ENCODE results near the gene PCGF5.
"Not testable (repeated sequence)": the region's sequence is repeated elsewhere in the genome, so short reads cannot be mapped to it uniquely, and the experiment has no call there.

Gene PCGF5

GRCh38 chr10:91185239-91185875 is 35.1 kb upstream of the PCGF5 start:
- H3K4me3 ChIP-seq (ENCODE audit: low read length, poor library complexity, severe bottlenecking), result no peak overlapping the region
- no peaks in the 10 kb centered on the region for H3K36me3 ChIP-seq (ENCODE audit: insufficient read depth, low read length)
- H3F3A ChIP-seq (ENCODE audit: low read depth), result no peaks in the 10 kb centered on the region
- no peaks in the 10 kb centered on the region for H4K20me1 ChIP-seq (ENCODE audit: insufficient read depth, low read length, poor library complexity, severe bottlenecking)
- H3K9me2 ChIP-seq (replicated peaks; ENCODE audit: low read depth, low read length), result no peaks in the 10 kb centered on the region
- H3K4me1 ChIP-seq (ENCODE audit: insufficient read depth, low read length, poor library complexity, severe bottlenecking), result no peaks in the 10 kb centered on the region
- TF ChIP-seq EZH2phosphoT487 (IDR thresholded peaks at IDR 0.05; ENCODE audit: borderline replicate concordance), result no peak
- no peak for TF ChIP-seq CTCF (conservative IDR thresholded peaks at IDR 0.05; ENCODE audit: low read length)
- no peak overlapping the region for H3K4me2 ChIP-seq (ENCODE audit: low read depth, low read length, poor library complexity, severe bottlenecking)
- no peak overlapping the region for H2AFZ ChIP-seq (ENCODE audit: low read length)
- H3K9me3 ChIP-seq (ENCODE audit: insufficient read depth, low read depth, low read length), result no peaks in the 10 kb centered on the region
- H3K9ac ChIP-seq (ENCODE audit: low read depth, low read length, poor library complexity, severe bottlenecking), result no peak overlapping the region
- H3K27me3 ChIP-seq (ENCODE audit: insufficient read depth, low read length, poor library complexity, severe bottlenecking), result no peaks in the 10 kb centered on the region
- H3K79me2 ChIP-seq (ENCODE audit: insufficient read depth, low read length), result peaks cover 21% of the 10 kb centered on the region

DNA sequence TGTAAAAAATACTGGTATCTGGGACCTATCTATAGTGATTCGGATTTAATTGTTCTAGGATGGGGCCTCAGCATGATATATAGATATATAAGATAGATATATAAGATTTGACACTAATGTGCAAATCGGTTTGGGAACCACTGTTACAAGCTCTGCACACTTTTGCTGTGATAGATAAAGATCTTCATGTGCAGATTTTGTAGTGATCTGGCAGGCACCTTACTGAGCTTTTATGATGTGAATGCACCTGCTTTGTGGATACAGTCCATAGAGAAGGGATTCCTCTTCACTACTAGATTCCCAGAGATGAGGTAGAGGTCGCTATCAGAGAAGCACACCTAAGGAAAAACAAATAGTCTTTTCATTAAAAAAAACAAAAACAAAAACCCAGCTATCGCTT is 33.3 kb upstream of the PCGF5 start:
- H3K27me3 ChIP-seq (ENCODE audit: insufficient read depth, low read length, poor library complexity, severe bottlenecking), result no peaks in the 10 kb centered on the region
- no peaks in the 10 kb centered on the region for H4K20me1 ChIP-seq (ENCODE audit: insufficient read depth, low read length, poor library complexity, severe bottlenecking)
- H3F3A ChIP-seq (ENCODE audit: low read depth), result no peaks in the 10 kb centered on the region
- peaks cover 9% of the 10 kb centered on the region for H3K4me1 ChIP-seq (ENCODE audit: insufficient read depth, low read length, poor library complexity, severe bottlenecking)
- no peaks in the 10 kb centered on the region for H3K36me3 ChIP-seq (ENCODE audit: insufficient read depth, low read length)
- no peak overlapping the region for H3K9ac ChIP-seq (ENCODE audit: low read depth, low read length, poor library complexity, severe bottlenecking)
- H3K79me2 ChIP-seq (ENCODE audit: insufficient read depth, low read length), result peaks cover 13% of the 10 kb centered on the region; the same call in 1 of the 2 replicates
- TF ChIP-seq CTCF (conservative IDR thresholded peaks at IDR 0.05; ENCODE audit: low read length) (no peak), EZH2phosphoT487 (IDR thresholded peaks at IDR 0.05; ENCODE audit: borderline replicate concordance) (no peak)
- H3K4me3 ChIP-seq (ENCODE audit: low read length, poor library complexity, severe bottlenecking), result no peak overlapping the region
- H2AFZ ChIP-seq (ENCODE audit: low read length), result no peak overlapping the region
- no peaks in the 10 kb centered on the region for H3K9me3 ChIP-seq (ENCODE audit: insufficient read depth, low read depth, low read length)
- no peak overlapping the region for H3K4me2 ChIP-seq (ENCODE audit: low read depth, low read length, poor library complexity, severe bottlenecking)
- no peaks in the 10 kb centered on the region for H3K9me2 ChIP-seq (replicated peaks; ENCODE audit: low read depth, low read length)

DNA sequence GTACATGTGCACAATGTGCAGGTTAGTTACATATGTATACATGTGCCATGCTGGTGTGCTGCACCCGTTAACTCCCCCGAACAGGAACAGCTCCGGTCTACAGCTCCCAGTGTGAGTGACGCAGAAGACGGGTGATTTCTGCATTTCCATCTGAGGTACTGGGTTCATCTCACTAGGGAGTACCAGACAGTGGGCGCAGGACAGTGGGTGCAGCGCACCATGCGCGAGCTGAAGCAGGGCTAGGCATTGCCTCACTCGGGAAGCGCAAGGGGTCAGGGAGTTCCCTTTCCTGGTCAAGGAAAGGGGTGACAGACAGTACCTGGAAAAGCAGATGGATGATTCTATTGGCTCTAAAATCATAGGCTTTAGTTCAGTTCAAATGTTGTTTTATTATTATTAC is 32.5 kb upstream of the PCGF5 start:
- not testable (repeated sequence) for H3K4me2 ChIP-seq (ENCODE audit: low read depth, low read length, poor library complexity, severe bottlenecking); H4K20me1 ChIP-seq (ENCODE audit: insufficient read depth, low read length, poor library complexity, severe bottlenecking); H2AFZ ChIP-seq (ENCODE audit: low read length); H3K9me3 ChIP-seq (ENCODE audit: insufficient read depth, low read depth, low read length); H3F3A ChIP-seq (ENCODE audit: low read depth); H3K27me3 ChIP-seq (ENCODE audit: insufficient read depth, low read length, poor library complexity, severe bottlenecking); H3K9ac ChIP-seq (ENCODE audit: low read depth, low read length, poor library complexity, severe bottlenecking); H3K4me3 ChIP-seq (ENCODE audit: low read length, poor library complexity, severe bottlenecking); H3K9me2 ChIP-seq (replicated peaks; ENCODE audit: low read depth, low read length); H3K4me1 ChIP-seq (ENCODE audit: insufficient read depth, low read length, poor library complexity, severe bottlenecking); H3K36me3 ChIP-seq (ENCODE audit: insufficient read depth, low read length)
- H3K79me2 ChIP-seq (ENCODE audit: insufficient read depth, low read length), result peaks cover 13% of the 10 kb centered on the region; the same call in 1 of the 2 replicates

DNA sequence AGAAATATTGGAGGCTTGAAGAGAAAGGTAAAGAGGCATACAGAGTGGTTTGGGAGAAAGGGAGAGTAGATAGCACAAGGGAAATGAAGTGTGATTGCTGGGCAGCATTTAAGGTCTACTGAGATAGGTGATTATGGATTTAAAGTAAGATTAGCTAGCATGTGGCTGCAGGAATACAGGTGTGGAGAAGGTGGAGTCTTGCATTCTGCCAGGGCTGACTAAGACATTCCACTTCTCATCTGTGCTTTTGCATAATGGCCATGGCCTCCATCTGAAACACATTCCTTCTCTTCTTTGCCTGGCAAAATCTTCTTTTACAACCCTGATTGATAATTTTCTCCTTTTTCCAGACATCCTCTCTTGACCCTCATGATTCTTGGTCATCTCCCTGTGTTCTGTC is 31.6 kb upstream of the PCGF5 start:
- no peaks in the 10 kb centered on the region for H3F3A ChIP-seq (ENCODE audit: low read depth)
- no peak overlapping the region for H3K4me2 ChIP-seq (ENCODE audit: low read depth, low read length, poor library complexity, severe bottlenecking)
- H4K20me1 ChIP-seq (ENCODE audit: insufficient read depth, low read length, poor library complexity, severe bottlenecking), result no peaks in the 10 kb centered on the region
- H2AFZ ChIP-seq (ENCODE audit: low read length), result no peak overlapping the region
- TF ChIP-seq EZH2phosphoT487 (IDR thresholded peaks at IDR 0.05; ENCODE audit: borderline replicate concordance) (no peak), CTCF (conservative IDR thresholded peaks at IDR 0.05; ENCODE audit: low read length) (no peak)
- H3K9me2 ChIP-seq (replicated peaks; ENCODE audit: low read depth, low read length), result no peaks in the 10 kb centered on the region
- H3K4me3 ChIP-seq (ENCODE audit: low read length, poor library complexity, severe bottlenecking), result no peak overlapping the region
- H3K79me2 ChIP-seq (ENCODE audit: insufficient read depth, low read length), result peaks cover 13% of the 10 kb centered on the region; the same call in 1 of the 2 replicates
- no peaks in the 10 kb centered on the region for H3K27me3 ChIP-seq (ENCODE audit: insufficient read depth, low read length, poor library complexity, severe bottlenecking)
- peaks cover 9% of the 10 kb centered on the region for H3K4me1 ChIP-seq (ENCODE audit: insufficient read depth, low read length, poor library complexity, severe bottlenecking)
- H3K36me3 ChIP-seq (ENCODE audit: insufficient read depth, low read length), result no peaks in the 10 kb centered on the region
- no peaks in the 10 kb centered on the region for H3K9me3 ChIP-seq (ENCODE audit: insufficient read depth, low read depth, low read length)
- H3K9ac ChIP-seq (ENCODE audit: low read depth, low read length, poor library complexity, severe bottlenecking), result no peak overlapping the region
